ENCODE measurements around the gene FBP1.

FBP1 gene

GRCh38 chr9:94639061-94639998, at the start of gene FBP1:
FBP1 (minus strand) TSS chr9:94639518; CDS start chr9:94639310, 208 bp downstream.
- DNase-seq, result no peak

DNA sequence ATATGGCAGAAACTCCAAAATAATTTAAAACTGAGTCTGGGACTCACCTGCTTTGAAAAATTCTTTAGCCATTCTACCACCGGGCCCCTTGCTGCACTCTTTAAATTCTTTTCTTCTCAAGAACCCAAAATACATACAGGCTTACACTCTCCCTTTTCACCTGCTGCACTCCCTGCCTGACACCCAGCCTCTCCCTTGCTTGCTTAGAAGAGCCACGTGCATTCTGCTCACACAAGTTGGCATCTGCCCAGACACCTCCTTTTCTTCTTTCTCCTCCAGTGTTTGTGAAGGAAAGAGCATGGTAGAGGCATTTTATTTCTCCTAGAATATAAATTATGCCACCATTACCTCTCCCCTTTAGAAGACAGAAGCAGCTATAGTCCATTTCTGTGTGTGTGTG, 48.1 kb upstream of the FBP1 start:
- no peak for DNase-seq

DNA sequence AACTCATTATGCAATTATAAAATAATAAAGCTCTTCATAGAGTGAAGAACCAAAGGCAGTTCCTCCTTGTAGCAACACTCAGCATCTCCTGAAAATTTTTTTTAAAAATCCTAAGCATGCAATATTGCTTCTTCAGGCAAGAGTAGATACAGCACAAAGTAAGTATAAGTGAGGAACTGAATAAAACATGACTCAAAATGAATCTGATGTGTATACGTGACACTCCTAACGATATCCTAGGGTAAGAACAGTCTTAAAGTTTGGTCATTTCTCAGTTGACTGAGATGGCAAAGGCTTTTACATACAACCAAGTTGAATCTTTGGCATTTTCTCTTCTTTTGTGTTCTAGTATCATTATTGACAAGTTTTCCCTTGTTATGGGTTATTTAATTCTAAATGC, 46.0 kb upstream of the FBP1 start:
- no peak for DNase-seq

DNA sequence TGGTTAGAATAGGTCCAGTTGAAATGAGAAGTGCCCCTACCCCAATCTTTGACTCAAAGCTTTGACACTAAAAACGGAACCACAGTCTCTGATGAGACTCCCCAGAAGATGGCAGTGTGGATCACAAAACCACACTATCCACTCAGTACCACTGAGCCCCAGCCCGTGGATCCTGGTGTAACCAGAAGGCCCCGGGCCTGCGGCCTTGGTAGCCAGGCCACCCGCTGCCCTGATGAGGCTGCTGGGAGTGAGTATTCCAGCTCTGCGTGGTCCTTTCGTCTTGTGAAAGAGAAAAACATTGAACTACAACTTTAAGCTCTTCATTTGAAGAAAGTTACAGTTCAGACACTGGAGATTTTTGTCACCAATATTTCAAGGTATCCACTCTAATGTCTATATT, 42.2 kb upstream of the FBP1 start:
- peak; percentile 18 for DNase-seq

GRCh38 chr9:94680621-94681020, 41.3 kb upstream of the FBP1 start:
- no peak for DNase-seq

DNA sequence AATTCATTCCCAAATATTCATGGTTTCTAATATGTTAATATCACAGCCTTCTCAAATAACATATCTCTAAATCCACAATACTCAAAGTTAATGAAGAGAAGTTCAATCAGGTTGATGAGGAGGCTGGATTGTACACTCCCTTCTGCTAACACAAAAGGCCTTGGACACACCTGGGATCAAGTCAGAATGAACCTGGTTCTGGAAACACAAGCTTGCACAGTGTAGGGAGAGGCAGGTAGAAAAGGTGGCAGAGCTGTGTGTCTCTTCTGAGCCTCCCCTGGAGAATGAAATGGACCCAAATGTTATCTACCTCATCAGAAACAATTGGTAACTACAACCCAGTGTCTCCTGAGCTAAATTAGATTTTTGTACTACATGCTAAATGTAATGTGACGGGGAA, 40.7 kb upstream of the FBP1 start:
- DNase-seq, result no peak

DNA sequence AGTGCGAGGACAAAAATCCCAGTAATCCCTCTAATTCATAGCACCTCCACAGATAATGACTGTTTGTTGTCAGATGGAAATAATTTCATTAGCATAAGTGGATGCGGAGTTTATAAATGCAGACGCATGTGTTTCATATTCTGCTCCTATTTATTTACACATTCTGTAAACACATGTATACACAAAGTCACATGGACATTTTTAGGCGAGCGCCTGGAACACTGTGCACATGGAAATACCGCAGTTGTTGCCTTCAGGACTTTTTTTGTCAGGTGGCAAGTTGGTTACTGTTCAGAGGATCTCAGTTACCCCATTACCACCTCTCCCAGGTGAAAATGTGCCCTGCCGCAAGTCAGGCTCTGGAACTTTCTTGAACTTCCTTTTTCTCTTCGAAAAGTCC, 40.3 kb upstream of the FBP1 start:
- DNase-seq, result no peak

DNA sequence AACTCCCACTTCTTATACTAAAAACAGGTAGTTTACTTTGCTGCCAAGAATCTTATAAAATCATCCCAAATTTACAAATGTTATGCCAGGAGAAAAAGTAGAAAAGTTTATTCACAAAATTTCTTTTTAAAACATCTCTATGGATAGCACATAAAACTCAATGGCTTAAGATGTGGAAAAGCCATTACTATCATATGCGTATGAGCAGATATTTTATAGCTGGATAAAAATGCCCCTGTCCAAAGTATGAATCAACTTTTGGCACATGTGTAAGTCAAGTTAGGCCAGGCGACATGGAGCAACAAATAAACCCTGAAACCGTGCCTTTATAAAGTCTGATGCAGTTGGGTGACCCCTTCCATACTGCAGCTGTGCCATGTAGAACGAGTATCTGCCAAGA, 38.6 kb upstream of the FBP1 start:
- DNase-seq, result no peak

- DNase-seq, result no peak
Observed at GRCh38 chr9:94676446-94677131, 37.3 kb upstream of the FBP1 start.

DNA sequence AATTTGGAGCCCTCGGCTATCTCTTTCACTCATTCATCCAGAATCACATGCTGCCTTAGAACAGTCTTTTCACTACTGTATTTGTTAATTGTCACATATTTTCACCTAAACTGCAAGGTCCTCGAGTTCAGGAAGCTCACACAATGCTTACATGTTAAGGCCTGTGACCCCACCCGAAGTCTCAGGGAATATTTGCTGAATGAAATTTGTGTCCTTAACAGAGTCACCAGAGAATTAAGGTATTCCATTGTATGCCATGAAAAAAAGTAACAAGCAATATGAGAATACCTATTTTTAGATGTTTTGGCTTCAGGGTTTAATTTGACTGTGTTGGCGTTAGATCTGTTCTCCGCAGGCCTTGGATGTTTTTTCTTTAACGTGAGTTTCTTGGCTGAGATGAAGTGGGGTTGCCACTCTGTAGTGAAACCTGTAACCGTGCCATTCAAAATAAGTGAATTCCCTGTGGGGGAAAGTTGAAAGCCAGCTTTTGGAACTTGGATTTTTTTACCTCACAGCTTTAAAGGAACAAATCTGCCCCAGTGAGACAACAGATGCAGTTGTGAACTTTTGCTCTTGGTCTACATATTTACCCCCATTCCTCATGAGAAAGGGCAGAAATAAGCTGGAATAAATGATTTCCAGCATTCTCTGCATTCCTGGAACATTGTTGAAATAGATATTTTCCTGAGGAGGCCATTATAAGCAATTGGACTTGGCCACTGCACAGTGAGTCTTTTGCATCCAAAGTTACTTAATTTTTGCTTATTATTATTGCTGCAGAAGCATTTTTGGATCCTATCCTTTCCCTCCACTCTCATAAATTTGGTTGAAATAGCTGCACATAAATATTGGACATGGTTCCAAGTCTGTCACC, 35.9 kb upstream of the FBP1 start:
- DNase-seq, result no peak

GRCh38 chr9:94672811-94673487, 33.6 kb upstream of the FBP1 start:
- no peak for DNase-seq

DNA sequence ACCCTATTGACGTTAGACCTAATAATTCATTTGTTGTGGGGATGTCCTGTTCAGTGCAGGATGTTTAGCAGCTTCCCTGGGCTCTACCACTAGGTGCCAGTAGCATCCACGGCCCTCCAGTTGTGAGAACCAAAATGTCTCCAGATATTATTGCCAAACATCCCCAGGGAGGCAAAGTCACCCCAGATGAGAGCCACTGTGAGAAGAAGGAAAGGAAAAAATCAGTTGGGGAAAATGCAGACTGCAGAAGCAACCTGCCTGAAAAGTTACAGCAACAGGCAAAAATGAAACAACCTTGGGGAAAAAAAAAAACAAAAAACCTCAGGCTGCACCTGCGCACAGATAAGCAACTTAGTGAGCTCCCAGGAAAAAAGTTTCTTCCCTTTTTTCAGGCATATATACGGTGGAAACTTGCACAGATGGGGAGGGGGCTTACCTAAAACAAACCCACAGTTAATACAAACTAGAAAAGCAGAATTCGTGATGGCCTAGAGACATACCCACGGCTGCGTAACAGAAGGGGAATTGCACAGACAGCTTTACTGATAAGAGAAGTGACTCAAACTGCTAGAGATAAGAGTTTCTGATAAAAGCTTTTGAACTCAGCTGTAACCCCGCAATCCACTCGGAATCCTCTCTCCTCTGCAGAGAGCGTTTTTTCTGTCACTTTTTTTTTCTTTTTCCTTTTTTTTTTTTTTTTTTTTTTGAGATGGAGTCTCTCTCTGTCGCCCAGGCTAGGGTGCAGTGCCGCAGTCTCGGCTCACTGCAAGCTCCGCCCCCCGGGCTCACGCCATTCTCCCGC, 29.8 kb upstream of the FBP1 start:
- peak; percentile 33 for DNase-seq

DNA sequence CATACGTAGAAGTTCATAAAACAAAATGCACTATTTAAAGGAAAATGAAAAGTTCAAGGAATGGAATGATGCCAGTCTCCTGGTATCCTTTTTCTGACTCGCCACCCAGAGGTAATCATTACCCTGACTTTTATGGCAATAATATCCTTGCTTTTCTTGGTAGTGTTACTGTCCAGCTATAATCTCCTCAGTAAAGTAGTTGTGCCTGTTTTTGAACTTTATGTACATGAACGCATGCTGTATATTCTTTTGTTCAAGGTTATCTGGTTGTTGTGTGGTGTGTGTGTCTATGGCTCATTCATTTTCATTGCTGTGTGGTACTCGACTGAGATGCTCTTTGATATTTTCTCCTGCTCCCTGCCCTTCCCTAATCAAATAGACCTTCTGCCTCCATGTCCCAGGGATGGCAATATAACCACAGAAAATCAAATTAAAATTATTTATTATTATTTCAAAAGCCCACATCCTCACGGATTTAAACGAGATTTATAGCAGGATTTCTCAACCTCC, 29.2 kb upstream of the FBP1 start:
- DNase-seq, result no peak

- no peak for DNase-seq
Observed at GRCh38 chr9:94666364-94667099, 27.2 kb upstream of the FBP1 start.

DNA sequence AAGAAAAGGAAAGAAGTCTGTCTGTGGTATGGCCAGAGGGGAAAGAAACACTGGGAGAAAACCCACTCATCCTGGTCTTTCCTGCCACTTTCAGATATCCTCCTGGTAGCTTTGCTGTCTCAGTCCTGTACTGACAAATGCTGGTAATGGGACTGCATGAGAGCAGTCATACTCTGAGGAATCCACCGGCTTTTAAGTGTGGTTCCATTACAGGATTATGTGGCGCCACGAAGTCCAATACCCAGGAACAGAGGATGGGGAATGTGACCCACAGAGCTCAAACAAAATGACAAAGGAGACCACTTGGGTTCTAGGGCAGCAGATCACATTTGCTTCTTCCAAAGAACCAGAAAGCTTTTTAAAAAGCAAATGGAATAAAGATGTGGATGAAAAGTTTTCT, 26.3 kb upstream of the FBP1 start:
- no peak for DNase-seq

DNA sequence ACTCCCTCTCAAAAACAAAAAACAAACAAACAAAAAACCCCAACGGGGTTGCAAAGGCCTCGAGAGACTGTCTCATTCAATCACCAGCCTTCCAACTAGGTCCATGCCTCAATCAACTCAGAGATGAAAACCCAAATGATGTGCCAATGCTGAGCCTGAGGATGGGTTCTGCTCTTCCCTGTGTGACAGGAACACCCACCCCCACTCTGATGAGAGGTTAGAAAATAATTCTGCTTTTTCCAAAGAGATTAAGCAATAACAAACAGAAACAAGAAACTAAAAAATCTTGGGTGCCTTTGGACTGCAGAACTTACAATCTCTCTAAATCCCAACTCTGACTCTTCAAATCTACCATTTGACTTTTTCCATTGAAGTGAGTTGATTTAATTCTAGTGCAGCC, 25.5 kb upstream of the FBP1 start:
- DNase-seq, result no peak

DNA sequence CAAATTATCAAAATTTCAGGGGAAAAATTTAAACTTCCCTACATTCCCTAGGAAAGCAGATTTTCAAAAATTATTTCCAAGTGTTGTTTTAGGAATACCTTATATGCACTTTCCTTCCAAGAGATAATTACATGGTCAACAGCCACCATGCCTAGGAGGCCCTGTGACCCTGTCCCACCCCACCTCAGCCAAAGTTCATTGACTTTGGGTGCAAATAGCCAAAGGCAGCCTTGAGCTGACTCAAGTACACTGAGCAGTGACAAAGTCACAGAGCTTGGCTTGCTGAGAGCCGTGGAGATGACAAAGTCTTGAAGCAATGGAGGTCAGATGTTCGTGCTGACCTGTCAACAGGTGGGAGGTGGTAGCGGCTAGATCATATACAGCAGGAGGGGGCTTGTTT, 24.3 kb upstream of the FBP1 start:
- no peak for DNase-seq

DNA sequence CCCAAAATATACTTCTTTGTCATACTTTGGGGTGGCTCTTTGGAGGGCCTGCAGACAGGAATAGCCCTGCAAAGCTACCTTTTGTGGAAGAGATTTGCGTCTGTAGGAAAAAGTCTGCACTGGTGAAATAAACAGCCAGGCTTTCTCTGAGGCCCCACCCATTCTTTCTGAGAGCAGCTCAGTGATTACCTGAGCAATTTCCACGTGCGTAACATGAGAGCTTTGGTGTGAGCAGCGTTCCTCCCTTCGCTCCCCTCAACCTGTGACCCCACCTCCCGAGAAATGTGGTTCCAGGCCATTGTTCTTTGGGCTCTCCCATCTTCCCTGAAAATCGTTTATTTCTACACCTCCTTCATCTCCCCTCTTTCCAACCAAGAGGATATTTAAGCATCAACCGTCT, 23.8 kb upstream of the FBP1 start:
- DNase-seq, result no peak

- DNase-seq, result no peak
Observed at GRCh38 chr9:94657021-94657725, 17.9 kb upstream of the FBP1 start.

GRCh38 chr9:94656200-94656599, 16.9 kb upstream of the FBP1 start:
- DNase-seq, result no peak
